ENCODE results near the gene TFDP1.

The TFDP1 gene

DNA sequence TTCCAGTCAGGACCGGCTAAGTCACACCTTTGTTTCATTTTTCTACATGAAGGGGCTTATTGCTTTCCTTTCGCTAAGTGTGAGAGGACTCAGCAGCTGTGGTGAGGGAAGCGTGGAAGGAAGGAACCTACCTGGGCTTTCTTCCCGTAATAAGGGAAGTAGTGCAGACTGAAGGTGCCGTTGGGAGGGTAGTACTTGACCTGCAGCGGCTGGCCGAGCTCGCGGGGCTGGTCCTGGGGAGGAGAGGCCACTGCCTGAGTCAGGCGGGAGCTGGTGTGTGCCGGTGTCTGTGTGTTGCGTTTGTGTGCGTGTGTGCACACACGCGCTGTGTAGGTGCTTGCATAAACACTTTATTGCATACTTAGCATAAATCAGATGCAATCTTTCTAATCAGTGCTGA is 65.7 kb downstream of the TFDP1 start:
- DNase-seq (ENCODE audit: low spot score) = no peak

DNA sequence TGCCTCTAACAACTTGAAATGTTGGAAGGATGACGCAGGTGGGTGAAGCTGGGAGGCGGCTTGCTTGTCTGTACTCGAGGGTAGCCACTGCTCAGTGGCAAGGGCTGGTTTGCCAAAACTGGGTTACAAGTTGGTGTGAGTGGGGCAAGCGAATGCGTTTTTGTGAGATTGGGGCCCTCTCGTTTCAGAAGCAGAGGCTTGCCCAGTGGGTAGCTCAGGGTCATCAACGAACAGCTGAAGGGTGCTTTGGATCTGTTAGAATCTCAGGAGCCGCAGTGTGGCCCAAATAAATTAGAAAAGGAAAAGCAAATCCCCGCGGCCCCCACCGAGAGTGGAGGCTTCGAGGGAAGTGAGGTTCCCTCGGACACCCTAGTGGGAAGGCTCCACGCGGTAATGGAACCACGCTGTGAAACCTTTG is 66.2 kb downstream of the TFDP1 start:
- DNase-seq (ENCODE audit: low spot score) = no peak

DNA sequence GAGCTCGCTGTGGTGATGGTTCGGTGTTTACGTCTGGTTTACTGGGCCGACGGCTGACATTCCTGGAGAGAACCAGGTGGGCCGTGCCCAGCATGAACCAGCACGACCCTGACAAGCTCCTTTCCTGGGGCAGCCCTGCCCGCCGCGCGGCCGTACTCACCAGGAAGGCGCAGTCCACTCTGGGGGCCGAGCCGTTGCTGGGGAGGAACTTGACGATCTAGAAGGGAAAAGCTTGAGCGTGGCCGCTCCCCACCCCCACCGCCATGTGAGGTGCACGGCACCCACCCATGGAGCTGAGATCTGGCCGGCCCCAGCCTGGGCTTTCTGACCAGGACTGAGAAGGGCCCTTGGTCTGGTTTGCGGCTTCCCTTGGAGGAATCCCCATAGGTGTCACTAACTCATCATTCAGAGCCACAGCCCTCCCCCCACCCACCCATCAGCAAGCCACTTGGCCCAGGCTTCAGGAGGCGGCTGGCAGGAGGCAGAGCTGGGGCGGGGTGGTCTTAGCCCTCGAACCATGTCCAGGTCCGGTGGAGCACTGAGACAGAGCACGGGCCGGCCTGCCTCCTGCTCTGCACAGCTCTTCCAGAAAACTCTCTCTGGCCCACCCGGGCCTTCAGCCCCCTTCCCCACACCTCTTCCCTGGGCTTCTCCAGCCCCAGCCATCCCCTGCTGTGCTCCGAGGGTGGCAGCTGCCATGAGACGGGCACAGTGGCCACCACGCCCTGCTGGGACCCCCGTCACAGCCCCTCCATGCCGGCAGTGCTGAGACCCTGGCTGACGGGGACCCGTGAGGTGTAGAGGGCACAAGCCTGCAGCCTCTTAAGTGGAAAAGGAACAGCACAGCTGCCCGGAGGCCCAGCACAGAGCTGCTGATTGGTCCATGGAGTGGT is 67.2 kb downstream of the TFDP1 start:
- no peak for DNase-seq (ENCODE audit: low spot score)

DNA sequence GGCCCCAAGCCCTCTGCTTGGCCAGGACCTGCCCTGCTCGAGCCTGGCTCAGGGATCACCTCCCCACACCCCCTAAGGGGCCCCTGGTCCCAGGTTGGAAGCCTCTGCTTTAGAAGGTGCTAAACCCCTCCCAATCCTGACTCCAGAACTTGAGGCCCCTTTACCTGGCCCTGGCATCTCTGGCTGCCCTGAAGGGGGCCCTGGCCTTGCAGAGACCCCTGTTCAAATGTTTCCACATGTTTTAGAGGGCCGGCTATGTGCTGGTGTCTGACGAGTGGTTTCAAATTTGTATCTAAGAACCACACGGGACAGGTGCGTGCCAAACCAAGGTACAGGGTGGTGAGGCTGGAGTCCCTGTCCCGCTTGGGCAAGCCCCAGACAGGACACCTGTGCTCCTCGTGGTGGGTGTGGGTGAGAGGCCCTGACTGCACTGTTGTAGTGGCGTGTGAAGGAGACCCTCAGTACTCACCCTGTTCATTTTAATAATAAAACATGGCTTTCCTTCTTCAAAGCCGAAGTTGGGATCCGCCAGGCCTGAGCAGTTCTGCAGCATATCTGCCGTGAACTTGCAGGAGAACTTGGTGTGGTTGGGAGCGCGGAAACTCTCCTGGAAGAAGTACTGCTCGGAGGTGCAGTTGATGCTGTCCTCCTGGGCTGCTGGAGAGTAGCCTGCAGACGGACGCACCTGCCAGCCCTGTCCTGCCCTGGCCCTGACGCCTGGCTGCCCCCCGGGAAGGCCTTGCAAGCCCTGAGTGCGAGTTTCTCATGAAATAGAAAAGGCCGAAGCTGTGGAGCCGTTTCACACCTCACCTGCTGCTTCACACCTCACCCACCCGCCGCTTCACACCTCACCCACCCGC is 68.1 kb downstream of the TFDP1 start:
- DNase-seq (ENCODE audit: low spot score) = peak; percentile 3

DNA sequence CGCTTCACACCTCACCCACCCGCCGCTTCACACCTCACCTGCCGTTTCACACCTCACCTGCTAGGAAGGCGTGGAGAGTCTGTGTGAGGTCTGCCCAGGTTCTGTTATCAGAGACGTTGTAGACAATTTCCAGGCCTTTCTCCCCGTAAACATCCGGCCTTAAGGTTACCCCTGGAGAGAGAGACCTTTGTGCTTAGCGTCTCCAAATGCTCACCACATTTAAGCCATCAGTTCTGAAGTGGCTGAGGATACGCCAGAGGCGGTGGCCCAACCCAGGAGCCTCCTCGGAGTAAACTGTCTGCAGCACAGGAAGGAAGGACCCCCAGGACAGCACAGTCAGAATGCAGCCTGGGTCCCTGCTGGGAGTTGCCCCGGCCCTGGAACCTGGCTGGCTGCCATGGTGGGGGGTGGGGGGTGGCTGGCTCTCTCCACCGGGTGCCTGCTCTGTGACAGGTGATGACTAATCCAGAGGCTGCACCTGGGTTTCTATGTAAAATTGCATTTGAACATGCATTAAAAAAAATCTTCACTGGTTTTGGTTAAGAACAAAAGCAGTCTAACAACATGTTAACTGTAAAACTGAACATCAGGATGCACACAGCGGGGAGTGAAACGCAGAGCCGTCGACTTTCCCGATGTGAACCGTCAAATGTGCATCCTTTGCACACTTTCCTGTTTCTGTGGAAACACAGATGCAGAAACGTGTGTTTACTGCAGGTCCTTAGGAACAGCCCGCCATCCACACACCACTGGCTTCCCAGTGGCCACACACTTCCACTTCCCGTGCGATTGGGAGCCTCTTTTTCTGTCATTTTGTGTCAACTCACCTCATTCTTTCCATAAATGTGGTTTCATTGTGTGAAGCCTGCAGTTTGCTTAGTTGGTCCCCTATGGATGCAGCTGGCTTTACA is 69.0 kb downstream of the TFDP1 start:
- no peak for DNase-seq (ENCODE audit: low spot score)

DNA sequence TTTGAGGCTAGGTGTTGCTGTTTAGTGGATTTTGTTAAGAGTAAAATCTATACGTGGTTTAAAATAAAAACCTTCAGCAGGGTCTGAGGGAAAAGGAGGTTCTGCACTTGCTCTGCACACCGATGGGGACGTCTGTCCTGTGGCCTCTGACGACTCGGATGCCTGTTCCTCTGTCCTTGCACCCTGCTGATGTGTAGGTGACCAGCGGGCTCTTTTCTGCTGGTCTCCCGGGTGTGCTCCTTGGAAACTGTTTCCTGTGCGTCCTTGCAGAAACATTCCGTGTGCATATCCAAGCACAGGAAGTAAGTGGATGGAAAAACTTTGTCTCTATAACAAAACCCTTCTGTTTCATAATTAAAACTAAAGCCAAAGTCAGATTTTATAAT is 69.6 kb downstream of the TFDP1 start:
- no peak for DNase-seq (ENCODE audit: low spot score)

DNA sequence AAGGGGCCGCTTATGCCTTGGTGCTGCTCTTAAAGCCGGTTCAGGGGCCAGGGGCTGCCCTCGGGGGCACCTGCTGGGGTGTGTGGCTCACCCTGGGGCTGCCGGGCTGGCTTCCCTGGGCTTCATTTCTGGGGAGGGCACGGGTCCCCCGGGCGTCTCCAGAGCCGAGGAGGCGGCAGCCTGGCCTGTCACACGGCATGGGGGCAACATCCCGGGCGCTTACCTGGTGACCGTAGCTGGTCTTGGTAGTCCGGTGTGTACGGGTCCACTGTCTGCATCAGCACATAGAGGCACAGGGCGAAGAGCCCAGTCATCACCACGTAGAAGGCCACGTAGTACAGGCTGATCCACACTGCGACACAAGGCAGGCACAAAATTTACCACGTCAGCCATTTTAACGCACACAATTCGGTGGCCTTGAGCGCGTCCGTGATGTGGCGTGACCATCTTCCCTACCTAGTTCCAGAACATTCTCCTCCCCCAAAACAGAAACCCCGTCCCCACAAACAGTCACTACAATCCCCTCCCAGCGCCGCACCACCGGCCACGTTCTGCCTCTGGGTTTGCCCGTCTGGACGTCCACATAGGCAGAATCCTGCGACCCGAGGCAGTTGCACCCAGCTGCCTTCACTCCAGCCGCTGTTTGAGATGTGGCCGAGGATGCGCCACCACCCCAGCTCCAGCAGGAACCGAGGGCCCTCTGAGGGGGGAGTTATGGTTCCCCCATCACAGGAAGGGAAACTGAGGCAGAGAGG is 70.2 kb downstream of the TFDP1 start:
- DNase-seq (ENCODE audit: low spot score) = no peak

DNA sequence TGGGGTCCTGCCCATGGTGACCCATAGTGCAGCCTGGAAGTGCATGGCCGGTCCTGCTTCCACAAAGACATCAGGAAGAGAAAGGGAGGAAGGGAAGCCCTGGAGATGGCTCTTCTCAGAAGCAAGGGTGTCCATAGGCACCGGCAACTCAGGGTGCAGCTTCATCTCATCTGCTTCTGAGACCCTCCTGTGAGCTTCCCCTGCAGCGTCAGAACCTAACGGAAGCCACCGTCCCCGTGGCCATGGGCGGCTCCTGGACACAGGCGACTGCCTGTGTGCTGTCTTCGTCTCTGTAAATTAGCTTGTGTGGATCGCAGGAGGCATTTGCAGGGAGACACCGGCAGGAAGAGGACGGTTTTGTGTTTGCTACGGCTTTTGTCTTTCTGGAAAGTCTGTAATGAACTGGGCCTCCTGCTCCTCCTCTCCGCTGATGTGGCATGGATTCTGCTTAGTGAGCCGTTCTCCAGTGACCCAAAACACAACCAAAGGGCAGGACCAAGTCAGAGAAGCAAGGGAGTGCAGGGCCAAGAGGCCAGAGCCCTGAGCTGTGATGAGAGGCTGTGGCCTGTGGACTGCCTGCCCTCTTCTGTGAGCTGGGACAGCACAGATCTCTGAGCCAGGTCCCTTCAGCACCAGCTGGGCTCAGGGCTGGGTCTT is 70.9 kb downstream of the TFDP1 start:
- DNase-seq (ENCODE audit: low spot score) = no peak

DNA sequence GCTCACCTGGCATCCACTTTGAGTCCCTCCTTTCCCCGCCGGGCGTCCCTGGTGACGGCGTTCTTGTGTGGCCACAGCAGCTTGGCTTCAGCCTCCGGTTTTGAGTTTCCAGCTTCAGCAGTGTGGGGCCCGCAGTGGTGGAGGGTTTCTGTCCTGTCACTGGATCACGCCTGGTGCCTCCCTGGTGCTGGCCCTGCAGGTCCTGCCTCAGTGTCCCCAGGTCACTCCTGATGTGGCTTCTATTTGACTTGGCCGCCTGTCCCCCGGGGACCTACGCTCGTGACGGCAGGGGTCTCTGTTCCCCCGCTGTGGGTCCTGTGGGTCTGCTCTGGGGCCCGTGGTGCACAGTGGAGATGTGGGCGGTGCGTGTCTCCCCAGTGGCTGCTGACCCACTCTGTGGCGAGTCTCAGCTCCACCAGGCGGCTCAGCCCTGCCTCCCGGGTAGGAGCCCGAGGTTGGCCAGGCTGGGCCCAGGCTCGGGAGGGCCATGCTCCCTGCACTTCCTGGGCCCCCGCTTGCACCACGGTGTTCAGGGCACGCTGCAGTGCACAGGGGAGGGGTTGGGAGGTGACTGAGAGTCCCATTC is 71.5 kb downstream of the TFDP1 start:
- DNase-seq (ENCODE audit: low spot score) = no peak

DNA sequence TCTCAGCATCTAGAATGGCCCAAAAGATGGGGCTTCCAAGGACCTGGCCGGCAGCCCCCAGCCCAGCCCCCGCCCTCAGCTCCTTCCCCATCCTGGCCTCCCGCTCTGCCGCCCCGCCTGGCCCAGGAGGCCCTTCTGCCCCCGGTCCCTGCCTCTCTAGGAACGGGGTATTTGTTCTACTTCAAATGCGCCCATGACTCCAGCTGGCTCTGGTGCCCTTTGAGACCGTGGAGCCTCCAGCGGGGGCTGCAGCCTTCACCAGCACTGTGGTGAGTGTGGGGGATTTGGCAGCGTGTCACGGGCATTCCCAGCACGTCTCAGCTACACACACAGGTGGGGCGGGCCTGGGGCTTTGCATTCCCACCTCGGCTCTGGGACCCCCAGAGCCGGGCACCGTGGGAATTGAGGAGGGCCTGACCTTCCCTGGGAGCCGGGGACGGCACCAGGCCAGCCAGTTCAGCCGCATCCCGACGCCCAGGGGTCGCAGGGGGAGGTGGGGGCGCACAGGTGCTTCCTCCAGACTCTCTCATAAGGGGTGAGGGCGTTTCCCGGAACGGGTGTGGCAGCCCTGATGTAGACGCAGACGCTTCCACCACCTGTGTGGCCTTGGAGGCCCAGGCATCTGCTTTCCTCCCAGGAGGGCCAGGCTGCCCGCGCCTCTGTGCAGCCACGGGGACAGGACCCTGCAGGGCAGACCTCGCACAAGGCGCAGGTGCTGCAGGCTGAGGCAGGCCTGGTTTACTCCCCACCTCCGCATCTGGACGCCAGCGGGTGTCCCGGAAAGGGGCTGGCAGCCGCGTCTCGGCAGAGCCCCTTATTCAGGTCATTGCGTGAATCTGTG is 72.5 kb downstream of the TFDP1 start:
- DNase-seq (ENCODE audit: low spot score) = no peak

DNA sequence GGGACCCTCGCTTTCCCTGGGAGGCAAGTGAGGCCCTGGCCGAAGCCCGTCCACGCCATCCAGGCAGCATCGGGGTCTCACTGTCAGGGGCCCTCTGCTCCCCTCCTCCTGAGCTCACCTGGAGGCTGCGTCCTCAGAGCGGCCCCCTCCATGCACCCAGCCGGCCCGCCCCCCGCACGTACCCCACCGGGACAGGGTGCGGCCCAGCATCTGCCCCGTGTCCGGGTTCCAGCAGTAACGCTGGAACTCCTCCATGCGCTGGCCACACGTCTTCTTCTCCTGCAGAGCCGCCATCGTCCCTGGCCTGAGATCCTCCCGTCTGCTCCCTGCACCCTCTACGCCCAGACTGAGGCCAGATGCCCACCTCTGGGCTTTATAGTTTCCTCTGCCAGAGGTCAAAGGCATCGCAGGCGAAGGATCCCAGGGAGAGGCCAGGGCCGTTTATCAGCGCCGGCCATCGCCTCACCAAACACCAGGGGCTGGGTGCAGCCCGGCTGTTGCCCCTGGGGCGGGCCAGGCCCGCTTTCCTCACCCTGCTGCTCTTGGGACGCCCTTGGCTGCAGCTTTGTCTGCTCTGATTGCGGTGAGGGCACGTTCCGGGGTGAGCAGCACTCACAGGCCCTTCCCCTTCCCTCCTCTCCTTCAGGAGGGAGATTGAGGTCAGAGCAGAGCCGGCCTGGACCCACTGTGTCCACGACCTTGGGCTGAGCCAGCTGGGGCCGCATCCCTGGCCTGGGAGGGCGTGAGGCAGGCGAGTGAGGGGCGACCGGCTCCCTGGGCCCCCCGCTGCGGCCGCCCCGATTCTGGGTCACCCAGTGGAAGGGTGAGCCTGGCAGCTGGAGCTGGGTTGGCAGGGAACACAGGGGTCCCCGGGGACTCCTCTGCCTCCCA is 73.5 kb downstream of the TFDP1 start, which contains the start of gene ATP4B:
ATP4B (minus strand) TSS at position 348 of the 891 bp plus-strand sequence; CDS start at position 294, 54 bp downstream.
- DNase-seq (ENCODE audit: low spot score) = no peak

DNA sequence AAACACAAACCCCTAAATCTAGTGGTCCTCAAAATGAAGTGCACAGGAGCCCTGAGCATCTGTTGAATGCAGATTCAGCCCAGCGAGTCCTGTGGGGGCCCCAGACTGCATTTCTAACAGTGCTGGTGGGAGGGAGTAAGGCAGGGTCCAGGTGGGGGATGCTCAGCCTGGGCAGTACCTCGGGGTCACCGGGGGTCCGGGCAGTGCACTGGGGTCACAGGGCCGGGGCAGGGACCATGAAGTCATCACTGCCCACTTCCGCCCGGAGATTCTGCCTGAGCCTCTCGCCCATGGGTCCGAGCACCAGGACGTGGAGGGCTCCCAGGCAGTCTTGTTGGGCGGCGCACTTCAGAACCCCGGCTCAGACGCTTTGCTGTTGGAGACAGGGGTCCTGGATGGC is 74.3 kb downstream of the TFDP1 start:
- DNase-seq (ENCODE audit: low spot score) = no peak

DNA sequence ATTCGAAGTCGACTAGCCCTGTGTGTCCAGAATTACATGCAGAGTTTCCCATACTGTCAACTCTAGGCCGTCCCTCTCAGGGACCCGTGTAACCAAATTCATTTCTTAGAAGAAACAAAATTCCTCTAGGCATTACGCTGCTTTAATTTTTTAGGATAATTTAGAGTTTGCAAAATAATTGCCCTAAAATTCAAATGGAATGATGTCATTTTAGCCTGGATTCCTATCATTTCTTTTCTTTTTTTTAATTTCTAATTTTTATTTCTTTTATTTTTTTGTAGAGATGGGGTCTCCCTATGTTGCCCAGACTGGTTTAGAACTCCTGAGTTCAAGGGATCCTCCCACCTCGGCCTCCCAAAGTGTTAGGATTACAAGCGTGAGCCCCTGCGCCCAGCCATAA is 74.8 kb downstream of the TFDP1 start:
- DNase-seq (ENCODE audit: low spot score) = no peak

DNA sequence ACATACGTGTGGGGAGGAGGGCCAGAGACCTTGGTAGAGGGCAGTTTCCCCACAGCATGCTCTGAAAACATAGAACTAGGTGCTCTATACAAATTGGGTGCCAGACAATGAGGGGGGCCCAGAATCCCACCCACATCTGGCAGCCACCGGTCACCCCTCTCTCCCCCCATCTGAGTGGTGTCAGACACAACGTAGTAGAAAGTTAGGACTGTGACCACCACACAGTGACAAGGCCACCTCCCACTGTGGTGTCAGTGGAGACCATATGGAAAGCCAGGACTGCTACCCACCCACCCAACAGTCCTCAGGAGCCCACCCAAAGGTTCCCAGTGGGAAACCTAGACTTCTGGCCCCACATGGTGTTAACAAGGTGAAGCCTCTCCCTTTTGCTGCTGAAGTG is 75.5 kb downstream of the TFDP1 start:
- no peak for DNase-seq (ENCODE audit: low spot score)

DNA sequence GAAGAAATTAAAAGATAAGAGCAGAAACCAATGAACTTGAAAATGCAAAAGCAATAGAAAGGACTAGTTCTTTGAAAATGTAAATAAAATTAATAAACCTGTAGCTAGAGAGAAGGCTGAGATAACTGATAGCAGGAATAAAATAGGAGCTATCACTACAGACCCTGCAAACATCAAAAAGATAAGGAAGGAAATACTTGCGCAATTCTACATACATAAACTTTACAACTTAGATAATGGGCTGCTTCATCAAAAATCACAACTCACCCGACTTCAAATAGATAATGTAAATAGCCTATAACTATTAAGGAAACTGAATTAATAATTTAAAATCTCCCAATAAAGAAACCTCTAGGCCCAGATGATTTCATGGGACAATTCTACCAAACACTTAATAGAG is 77.0 kb downstream of the TFDP1 start:
- no peak for DNase-seq (ENCODE audit: low spot score)

DNA sequence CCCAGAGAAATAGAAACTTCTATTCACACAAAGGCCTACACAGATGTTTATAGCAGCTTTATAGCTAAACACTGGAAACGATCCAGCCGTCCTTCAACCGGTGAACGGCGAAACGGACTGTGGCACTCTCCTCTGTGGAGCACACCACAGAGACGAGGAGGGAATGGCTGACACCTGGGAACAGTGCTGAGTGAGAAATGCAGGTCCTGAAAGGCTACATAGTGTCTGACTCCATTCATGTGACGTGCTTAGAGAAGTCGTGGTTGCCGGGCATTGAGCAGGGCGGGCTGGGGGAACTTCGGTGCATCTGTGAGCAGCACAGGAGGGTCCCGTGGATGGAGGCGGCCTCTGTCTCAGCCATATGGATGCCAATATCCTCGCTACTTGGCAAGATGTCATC is 79.4 kb downstream of the TFDP1 start:
- no peak for DNase-seq (ENCODE audit: low spot score)

DNA sequence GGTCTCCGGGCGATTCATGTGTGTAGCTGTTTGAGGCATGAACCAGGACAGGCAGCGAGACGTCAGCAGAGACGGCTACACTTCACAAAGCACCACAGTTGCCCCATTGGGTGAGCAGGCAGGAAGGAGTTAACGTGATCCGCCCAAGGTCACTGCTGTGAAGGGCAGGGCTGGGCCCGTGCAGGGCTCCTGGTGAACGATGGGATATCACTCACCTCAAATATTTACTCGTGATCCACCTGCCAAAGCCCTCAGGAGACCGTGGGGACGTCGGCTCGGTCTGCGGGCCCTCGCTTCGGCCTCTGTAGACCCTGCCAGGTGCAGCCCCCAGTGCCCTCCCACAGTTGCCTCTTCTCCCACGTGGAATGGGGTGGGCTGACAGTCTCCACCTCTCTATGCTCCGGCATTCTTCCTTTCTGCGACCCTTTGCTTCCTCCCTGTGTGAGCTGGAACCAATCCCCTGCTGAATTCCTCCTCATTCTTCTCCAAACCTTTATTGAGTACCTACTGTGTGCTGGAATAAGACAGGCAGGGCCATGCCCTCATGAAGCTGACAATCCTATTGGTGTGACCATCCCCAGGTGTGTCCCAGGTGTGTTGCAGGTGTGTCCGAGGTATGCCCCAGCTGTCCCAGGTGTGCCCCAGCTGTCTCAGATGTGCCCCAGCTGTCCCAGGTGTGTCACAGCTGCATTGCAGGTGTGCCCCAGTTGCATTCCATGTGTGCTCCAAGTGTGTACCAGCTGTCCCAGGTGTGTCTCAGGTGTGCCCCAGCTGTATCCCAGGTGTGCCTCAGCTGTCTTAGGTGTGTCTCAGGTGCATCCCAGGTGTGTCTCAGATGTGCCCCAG is 80.4 kb downstream of the TFDP1 start:
- DNase-seq (ENCODE audit: low spot score) = no peak

Measured in CD4-positive, alpha-beta T cell treated with Interleukin-15 for 4 hours (primary cell).